Right atrium auricular region (tissue), 2 donors: ENCODE measurements around the gene CPSF4. TPM values are rescaled to one million over a fixed set of nuclear protein-coding genes. Genes with fewer than 3 reads are reported as not detected.

Source experiments
- DNase-seq: peaks from one replicate; pipeline ENCODE4 v3.0.0-alpha.2; 2019; ENCODE audit warnings: low spot score
- H3K27ac ChIP-seq, 2 donors: fragments of 200-600 bp; sonication (generic); 1 replicate in 1 of 2; 2 replicates in 1 of 2; pipeline ENCODE4 v1.5.1; 2016 to 2019
- H3K27me3 ChIP-seq, 2 donors: fragments of 200-600 bp; sonication (generic); one replicate each; pipeline versions ENCODE4 v1.5.1 to v1.6.0; 2017 to 2019
- H3K36me3 ChIP-seq: fragments of 200-600 bp; sonication (generic); one replicate; pipeline ENCODE4 v1.5.1; 2016
- H3K4me1 ChIP-seq, 2 donors: fragments of 200-600 bp; sonication (generic); one replicate each; pipeline versions ENCODE4 v1.5.1 to v1.6.0; 2017 to 2019
- H3K4me3 ChIP-seq, 2 donors: fragments of 200-600 bp; sonication (generic); 1 replicate in 1 of 2; 2 replicates in 1 of 2; pipeline ENCODE4 v1.5.1; 2017 to 2019; ENCODE audit warnings: mild to moderate bottlenecking in 1 of 2, moderate library complexity in 1 of 2
- H3K9me3 ChIP-seq, 2 donors: fragments of 200-600 bp; sonication (generic); one replicate each; pipeline ENCODE4 v1.5.1; 2019
- total RNA-seq, 2 donors: library from RNA; depleted of rRNA; stranded (reverse); fragments of >200 nt; gene quantifications; one replicate each; pipeline ENCODE4 v1.1.0, GENCODE V29; 2016
- TF ChIP-seq, protein P1 (sequence below), 2 donors: fragments of 200-600 bp; sonication (generic); IDR thresholded peaks; one replicate each; pipeline ENCODE4 v1.5.1; 2019; ENCODE audit warnings: antibody characterized with exemption in 2 of 2

CPSF4 gene
- total RNA-seq, 2 donors from 2014 or later, result 12.4 to 18.8 TPM

DNA sequence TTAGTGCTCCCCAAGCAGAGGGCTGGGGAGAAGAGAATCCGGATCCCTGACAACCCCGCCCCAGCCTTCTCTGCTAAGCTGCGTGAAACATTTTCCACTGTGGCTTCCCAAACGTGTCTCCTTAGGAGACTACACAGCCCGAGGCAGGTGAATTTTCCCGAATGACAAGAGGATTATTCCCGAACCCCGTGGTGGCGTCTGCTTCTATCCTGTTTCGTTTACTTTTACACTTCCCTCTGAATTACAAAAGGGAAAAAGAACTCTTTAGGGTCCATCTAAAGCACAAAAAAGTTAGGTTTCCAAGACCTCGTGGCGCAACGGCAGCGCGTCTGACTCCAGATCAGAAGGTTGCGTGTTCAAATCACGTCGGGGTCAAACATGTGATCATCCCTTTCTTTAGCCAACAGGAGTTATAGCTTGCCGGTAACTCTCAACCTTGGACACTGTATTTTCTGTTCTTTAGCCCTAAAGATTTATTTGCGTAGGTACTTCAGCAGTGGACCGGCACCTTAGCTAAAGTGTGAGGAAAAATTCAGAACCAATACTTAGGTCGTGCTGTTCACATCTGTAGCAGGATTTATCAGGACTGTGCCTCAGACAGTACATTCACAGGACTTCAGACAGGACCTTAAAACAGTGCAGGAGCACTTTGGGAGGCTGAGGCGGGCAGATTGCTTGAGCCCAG lies 30.8 kb downstream of the CPSF4 start:
- no peaks in the 10 kb centered on the region for H3K36me3 ChIP-seq

DNA sequence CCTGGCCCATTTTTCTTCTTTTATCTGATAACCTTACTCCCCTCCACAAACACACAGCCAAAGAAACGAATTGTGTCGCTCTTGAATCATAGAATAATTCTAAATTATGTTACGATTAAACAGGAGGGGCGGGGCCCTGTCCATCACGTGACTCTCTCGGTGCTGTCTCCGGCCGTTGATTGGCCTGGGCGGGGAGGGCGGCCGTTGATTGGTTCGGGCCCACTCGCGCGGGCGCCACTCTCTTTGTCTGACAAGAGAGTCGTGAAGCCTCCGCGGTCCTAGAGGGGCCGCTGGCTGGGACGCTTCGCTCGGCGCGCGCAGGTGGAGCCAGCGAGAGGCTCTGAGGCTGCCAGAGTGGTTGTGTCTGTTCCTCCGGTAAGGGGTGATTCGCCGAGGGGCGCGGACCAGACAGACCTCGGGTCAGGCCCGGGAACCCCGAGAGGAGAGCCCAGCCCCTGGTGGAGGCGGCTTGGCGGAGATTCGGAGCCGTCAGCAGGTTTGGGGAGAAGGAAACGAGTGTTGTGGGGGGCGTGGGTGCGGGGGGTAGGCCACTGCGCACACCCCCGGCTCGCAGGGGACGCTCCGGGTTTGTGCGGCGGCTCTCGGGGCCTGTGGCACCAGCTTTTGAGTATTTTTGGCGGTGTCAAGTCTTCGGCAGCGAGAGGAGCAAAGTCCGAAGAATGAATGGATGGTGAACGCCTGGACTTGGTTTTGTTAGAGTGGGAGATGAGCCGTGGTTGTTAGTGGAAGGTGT lies 34.0 kb downstream of the CPSF4 start, which contains the start of gene ZNF789:
Gene ZNF789, plus strand, starts transcription at position 330 of the 754 bp plus-strand sequence. CDS start 3,567 bp downstream, outside the sequence.
- no peaks in the 10 kb centered on the region for H3K27me3 ChIP-seq
- H3K36me3 ChIP-seq, result no peaks in the 10 kb centered on the region
- TF ChIP-seq, protein P1, sequence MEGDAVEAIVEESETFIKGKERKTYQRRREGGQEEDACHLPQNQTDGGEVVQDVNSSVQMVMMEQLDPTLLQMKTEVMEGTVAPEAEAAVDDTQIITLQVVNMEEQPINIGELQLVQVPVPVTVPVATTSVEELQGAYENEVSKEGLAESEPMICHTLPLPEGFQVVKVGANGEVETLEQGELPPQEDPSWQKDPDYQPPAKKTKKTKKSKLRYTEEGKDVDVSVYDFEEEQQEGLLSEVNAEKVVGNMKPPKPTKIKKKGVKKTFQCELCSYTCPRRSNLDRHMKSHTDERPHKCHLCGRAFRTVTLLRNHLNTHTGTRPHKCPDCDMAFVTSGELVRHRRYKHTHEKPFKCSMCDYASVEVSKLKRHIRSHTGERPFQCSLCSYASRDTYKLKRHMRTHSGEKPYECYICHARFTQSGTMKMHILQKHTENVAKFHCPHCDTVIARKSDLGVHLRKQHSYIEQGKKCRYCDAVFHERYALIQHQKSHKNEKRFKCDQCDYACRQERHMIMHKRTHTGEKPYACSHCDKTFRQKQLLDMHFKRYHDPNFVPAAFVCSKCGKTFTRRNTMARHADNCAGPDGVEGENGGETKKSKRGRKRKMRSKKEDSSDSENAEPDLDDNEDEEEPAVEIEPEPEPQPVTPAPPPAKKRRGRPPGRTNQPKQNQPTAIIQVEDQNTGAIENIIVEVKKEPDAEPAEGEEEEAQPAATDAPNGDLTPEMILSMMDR (IDR thresholded peaks at IDR 0.05), result peak in 1 of 2 donors; percentile 9
- H3K9me3 ChIP-seq, result no peaks in the 10 kb centered on the region
- H3K4me3 ChIP-seq, result peak within 1 kb of the TSS; percentile 73 to 92
- peak; percentile 99 for DNase-seq
- peak within 1 kb of the TSS; percentile 88 to 89 for H3K27ac ChIP-seq
- peaks cover 0 to 24% of the 10 kb centered on the region in 2 donors for H3K4me1 ChIP-seq

More for the DNA sequence above, 30.8 kb downstream of the CPSF4 start:
- peak overlapping the region; percentile 30 to 40 for H3K27ac ChIP-seq
- no peaks in the 10 kb centered on the region for H3K9me3 ChIP-seq
- H3K27me3 ChIP-seq, result no peaks in the 10 kb centered on the region
- H3K4me3 ChIP-seq, result peak overlapping the region in 1 of 2 donors; percentile 18
- H3K4me1 ChIP-seq, result peaks cover 0 to 30% of the 10 kb centered on the region in 2 donors
- TF ChIP-seq, protein P1 (IDR thresholded peaks at IDR 0.05), result no peak
- no peak for DNase-seq

DNA sequence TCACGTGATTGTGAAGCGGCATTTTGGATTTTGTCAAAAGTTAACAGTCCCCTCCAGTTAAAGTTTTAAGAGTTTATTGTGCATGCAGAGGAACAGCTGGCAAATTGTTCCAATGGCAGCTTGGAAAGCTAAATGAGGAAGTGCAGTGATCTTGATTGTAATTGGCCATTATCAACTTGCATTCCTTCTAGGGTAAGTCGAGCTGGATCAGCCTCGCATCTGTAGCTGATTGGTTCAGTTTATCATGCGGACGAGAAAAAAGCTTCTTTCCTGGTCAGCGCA lies 34.5 kb downstream of the CPSF4 start:
- DNase-seq, result no peak
- no peaks in the 10 kb centered on the region for H3K27me3 ChIP-seq
- H3K27ac ChIP-seq, result peak overlapping the region; percentile 88 to 89
- H3K4me3 ChIP-seq, result peak overlapping the region; percentile 73 to 92
- no peaks in the 10 kb centered on the region for H3K9me3 ChIP-seq
- TF ChIP-seq, protein P1 (IDR thresholded peaks at IDR 0.05), result no peak
- no peaks in the 10 kb centered on the region for H3K36me3 ChIP-seq
- peaks cover 0 to 30% of the 10 kb centered on the region in 2 donors for H3K4me1 ChIP-seq

DNA sequence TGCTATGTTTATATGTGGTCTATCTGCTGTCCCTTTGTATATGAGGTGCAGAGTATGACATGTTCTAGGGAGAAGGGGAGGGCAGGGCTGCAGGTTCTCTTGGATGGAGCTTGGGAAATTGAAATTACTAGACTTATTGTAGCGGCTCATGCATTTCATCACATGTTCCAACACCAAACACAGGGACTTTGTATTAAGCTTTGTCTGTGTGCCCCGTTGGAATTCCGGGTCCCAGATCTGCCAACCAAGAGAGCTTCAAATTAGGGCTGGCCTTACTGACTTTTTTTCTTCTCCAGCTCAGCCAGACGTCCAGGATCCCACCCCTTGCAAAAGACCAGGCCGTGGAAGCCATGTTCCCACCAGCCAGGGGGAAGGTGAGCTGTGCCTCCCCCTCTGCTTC lies 37.4 kb downstream of the CPSF4 start:
- Histone ChIP-seq H3K36me3 (no peaks in the 10 kb centered on the region), H3K27ac (no peak overlapping the region), H3K9me3 (no peaks in the 10 kb centered on the region), H3K4me3 (no peak overlapping the region), H3K4me1 (peaks cover 0 to 40% of the 10 kb centered on the region in 2 donors), H3K27me3 (no peaks in the 10 kb centered on the region)
- no peak for DNase-seq
- TF ChIP-seq, protein P1 (IDR thresholded peaks at IDR 0.05), result no peak

DNA sequence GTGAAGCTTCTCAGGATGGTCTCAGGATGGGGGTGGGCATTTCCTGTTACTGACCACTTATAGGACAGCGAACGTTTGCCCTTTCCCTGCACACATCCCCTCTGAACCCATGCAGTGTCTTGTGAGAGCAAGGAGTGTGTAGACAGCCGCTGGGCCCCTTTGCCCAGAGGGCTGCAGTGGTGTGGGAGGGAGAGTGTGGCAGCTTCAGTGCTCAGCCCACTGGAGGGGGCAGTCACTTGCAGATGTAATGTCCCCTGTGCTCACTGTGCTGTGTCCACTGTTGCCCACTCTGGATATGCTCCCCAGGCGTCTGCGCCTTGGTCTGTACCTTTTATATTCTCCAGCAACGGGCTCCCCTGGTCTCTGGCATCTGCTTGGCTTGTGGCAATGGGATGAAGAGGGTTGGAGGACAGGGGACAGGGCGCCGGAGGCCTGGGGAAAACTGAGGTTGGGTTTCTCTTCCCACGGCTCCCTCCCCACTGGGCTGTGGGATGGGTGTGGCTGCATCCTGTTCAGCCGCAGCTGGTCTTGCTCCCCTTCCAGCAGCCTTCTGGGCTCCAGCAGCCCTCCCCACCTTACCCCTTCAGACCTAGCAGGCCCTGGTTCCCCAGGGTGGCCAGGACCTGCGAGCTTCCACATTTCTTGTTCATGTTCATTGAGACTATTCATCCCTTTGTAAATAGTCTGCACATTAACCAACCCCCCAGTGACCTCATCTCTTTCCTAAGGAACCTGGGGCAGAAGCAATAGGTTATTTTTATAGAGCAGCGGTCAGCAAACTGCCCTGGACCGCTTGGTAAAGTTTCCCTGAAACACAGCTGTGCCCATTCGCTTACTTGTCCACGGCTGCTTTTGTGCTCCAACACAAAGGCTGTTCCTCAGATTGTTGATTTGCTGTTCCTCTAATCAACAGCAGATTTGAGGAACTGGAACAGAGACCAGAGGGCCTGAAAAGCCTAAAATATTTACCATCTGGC lies 40.0 kb downstream of the CPSF4 start:
- DNase-seq, result no peak
- Histone ChIP-seq H3K9me3 (no peaks in the 10 kb centered on the region), H3K36me3 (peaks cover under 1% of the 10 kb centered on the region), H3K27me3 (no peaks in the 10 kb centered on the region), H3K27ac (no peak overlapping the region), H3K4me3 (no peak overlapping the region), H3K4me1 (peaks cover 0 to 24% of the 10 kb centered on the region in 2 donors)
- TF ChIP-seq, protein P1 (IDR thresholded peaks at IDR 0.05), result no peak
